ENCODE measurements around the gene CHMP6.

CHMP6 gene

DNA sequence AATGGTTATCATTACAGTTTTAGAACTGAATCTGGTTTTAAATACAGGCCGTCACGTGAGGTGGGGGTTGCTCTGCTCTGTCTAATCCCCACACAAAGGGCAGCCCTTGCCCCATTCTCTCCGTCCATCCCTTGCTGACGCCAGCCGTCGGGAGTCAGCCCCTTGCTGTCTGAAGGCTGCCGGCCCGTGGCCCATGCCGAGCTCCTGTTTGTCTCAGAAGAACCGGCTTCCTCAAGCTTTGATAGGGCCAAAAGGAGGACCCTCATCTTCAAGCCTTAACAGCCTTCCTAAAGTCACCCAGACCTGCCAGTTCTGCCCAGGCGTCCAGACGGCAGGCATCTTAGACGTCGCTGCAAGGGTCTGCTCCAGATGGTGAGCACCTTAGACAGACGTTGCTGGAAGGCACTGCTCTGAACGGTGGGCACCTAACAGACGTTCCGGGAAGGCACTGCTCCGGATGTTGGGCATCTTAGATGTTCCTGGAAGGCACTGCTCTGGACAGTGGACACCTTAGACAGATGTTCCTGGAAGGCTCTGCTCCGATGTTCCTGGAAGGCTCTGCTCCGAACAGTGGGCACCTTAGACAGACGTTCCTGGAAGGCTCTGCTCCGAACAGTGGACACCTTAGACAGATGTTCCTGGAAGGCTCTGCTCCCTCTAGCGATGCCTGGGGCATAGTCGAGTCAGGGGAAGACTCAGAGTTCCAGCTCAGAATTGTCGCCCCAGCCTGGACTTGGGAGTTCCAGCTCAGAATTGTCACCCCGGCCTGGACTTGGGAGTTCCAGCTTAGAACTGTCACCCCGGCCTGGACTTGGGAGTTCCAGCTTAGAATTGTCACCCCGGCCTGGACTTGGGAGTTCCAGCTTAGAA is 35.1 kb upstream of the CHMP6 start:
- DNase-seq = no peak

DNA sequence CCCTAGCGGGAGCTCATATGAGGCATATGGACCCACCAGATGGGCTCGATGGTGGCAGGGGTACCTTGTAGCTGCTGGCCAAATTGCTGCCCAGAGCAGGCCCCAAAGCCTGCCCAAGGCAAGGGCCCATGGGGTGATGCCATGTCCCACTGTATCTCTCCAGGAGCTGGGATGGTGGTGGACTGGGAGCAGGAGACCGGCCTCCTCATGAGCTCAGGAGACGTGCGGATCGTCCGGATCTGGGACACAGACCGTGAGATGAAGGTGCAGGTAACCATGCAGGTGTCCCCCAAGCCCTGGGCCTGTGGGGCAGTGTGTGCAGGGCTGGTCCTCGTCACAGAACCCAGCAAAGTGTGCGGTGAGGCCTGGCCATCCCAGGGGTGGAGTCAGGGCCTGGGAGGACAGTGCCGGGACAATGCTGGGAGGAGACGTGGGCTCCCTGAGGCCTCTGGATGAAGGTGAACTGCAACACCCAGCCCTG is 34.1 kb upstream of the CHMP6 start:
- DNase-seq = no peak

DNA sequence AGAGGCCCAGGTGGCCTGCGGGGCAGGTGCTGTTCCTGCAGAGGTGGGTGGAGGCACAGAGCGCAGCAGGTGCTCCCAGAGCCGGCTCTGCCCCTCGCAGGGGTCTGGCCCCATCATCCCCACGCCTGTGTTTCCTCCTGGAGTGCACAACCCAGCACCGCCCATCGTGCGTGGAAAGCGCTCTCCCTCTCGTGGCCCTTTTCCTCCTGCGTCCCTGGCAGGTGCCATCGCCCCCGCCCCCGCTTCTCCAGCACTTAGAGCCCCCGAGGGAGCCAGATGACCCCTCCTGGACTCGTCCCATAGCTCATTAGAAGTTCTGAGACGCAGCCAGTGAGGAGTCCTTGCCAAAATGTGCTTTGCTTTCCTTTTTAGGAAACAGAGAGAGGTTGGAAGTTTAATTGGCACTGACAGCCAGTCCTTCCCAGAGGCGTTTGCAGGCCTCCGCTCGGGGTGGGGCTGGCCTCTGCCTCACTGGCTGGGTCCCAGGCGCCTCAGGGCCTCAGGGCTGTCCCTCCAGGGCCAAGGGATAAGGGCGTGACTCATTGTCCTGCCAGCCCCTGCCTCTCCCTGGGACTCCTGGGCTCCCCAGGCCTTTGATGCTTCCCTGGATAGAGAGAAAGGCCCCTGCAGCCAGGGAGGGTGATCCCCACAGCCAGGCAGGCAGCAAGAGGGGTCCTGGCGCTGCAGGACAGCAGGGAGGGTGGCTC is 32.2 kb upstream of the CHMP6 start:
- peak; percentile 80 for DNase-seq

DNA sequence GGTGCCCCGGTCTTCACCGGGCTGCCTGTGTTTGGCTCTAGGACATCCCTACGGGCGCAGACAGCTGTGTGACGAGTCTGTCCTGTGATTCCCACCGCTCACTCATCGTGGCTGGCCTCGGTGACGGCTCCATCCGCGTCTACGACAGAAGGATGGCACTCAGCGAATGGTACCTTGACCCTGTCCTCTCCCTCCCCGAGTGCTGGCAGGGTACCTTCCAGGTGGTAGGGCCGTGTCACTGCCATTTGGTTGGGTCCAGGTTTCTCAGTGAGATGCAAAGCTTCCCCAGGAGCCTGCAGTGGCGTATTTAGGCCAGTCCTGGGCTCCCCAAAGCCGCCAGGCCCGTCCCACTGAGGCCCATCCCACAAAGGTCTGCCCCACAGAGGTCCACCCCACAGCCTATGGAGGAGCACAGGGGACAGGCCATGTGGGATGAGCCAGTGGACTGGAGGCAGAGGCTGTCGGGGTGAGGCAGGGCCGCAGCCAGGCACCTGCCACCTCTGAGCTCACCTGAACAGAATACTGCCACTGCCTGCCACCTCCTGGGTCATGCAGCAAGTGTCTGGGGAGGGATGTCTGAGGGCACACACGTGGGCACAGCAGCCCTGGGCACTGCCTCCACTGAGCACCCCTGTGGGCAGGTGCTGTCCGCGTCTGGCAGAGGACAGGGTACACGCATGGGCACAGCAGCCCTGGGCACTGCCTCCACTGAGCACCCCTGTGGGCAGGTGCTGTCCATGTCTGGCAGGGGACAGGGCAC is 31.4 kb upstream of the CHMP6 start:
- no peak for DNase-seq

DNA sequence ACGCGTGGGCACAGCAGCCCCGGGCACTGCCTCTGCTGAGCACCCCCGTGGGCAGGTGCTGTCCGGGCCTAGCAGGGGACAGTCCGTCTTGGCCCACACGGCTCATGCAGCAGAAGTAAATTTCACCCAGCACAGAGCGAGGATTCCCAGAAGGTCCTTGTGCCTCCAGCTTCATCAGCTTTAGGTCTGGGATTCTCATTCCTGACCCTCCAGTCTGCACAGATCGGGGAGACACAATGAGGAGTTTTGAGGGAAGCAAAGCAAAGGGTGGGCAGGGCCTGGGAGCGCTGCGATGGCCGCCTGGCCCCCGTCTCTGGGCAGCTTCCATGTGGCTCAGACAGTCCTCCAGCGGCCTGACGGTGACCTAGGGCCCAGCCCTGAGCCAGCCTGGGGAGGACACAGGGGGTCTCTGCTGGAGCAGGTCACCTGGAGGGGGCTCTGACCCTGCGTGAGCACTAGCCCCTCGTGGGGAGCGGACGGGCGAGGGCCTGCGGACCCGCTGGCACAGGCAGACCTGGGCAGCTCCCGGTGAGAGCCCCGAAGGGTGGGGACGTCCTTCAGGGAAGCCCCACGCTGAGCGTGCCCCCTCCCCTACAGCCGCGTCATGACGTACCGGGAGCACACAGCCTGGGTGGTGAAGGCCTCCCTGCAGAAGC is 30.7 kb upstream of the CHMP6 start:
- no peak for DNase-seq

DNA sequence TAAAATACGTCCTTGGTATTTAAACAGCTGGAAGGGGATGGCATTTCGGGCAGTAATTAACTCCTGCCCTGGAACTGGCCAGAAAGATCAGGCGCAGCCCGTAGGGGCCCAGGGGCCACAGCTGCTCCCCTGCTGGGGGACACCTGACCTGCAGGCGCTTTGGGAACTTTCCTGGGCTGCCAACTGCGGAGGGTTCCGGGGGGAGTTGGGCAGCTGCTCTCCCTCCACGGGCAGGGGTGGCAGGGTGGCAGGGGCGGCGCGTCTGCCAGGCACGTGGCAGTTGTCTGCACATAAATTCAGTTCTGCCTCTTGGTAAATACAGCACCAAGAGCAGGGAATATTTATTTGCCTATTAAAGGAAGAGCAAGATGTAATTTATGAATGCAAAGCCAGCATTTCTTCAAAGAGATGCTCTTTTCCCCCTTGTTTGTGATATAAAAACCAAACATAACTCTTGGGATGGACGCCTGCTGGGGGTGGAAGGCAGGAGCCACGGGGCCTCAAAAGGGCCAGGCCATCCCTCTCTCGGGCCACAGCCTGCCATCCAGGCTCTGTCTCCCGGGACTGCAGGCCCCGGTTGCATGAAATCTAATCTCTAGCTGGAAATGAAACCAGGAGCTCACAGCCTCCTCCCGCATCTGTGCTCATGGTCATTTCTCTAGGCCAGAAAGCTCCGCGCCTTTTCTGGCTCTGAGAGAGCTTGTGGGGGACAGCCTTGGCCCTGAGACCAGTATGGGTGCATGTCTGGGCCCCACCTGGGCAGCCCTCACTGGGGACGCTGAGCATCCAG is 29.9 kb upstream of the CHMP6 start:
- no peak for DNase-seq

DNA sequence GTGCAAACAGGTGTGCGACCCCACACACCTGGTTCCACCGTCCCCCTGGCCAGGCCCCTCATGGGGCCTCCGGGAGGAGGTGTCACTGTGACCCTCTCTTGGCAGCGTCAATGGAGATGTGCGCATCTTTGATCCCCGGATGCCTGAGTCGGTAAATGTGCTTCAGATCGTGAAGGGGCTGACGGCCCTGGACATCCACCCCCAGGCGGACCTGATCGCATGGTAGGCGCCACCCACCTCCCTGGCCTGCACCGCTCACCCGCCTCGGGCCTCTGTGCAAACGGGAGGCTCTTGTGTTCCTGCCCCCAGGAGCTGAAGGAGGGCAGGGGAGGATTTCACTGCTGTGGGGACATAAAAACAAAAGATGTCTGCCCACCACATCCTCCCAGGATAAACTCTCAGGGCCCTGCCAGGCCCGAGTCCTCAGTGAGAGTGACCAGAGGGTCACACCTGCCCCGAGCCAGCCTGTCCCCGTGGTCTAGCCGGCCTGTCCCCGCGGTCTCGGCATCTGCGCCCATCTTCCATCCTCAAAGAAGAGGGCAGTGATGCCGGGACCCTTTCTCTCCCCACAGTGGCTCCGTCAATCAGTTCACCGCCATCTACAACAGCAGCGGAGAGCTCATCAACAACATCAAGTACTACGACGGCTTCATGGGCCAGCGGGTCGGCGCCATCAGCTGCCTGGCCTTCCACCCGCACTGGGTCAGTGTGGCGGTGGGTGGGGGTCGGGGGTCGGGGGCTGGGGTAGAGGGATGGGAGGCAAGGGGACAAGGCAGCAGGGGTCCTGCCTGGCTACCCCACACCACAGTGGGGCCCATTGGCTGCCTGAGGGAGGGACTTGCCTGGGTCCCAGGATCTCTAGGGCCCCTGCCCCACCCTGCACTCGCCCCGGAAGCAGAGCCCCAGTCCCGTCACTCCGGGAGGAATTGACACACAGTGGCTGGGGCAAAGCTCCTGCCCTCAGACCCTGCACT is 29.0 kb upstream of the CHMP6 start:
- DNase-seq = no peak

DNA sequence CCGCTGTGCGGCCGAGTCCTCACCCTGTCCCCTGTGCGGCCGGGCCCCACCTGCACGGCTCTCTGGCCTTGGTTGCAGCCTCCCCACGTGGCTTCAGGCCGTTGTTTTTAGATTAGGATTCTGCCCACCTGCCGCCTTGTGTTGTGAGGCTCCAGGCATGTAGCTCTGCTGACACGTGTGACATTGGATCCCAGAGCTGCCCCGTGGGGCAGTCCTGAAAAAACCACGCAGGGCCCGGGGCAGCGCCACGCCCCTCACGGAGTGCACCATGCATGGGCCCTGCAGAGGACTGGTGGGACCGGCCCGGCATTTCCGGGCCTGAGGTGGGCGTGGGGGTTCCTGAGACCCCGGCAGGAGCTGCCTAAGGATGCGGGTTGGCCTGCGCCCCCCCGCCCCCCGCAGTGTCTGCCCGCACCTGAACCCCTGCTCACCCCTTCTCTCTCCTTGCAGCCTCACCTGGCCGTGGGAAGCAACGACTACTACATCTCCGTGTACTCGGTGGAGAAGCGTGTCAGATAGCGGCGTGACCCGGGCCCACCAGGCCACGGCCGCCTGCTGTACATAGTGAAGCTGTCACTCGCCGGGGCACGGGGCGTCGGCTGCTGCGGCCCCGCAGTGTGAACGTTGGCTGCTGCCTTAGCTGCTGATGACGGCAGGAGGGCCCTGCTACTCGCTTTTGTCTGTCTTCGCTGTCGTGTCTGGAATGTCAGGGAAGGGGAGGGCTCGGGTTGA is 27.7 kb upstream of the CHMP6 start:
- no peak for DNase-seq

DNA sequence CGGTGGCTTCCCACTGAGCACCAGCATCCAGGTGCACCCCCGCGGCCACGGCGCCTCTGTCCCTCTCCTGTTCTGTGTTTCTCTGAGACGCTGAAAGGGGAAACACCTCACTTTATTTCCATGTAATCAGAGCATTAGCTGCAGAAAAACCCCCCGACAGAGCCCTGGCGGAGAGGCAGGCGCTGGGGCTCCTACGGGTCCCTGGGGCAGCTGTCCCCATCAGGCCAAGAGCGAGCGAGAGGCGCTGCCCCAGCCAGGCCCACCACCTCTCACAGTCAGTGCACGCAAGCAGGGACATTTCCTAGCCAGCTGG is 27.1 kb upstream of the CHMP6 start:
- DNase-seq = no peak

DNA sequence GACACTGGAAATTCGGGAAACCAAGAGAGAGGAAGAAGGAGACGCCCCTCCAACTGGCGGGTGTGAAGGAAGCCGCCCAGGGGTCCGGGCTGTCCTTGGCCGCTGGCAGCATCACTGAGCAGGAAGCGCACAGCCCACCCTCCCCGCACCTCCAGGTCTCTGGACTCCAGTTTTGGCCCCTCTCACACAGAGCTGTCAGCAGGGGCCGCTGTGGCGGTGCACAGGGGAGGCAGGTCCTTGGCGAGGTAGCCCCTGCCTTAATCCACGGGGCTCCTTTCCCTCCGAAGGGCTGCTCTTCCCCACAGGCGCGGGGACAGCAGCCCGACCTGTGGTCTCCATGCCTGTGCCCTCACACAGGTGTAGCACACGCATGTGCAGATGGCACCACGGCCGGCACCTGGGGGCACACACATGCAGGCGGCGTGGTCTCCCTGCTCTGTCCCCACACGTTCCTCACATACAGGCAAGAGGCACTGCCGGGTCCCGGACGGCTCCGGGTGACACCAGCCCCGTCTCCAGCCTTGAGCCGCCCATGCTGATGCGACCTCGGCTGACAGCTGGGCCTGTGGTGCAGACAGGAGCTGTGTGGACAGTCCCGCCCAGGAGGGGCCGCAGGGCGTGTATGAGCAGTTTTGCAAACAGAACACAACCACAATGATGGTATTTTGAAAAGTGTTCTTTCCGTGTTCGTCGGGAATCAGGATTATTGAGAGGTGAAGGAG is 26.6 kb upstream of the CHMP6 start:
- DNase-seq = no peak

DNA sequence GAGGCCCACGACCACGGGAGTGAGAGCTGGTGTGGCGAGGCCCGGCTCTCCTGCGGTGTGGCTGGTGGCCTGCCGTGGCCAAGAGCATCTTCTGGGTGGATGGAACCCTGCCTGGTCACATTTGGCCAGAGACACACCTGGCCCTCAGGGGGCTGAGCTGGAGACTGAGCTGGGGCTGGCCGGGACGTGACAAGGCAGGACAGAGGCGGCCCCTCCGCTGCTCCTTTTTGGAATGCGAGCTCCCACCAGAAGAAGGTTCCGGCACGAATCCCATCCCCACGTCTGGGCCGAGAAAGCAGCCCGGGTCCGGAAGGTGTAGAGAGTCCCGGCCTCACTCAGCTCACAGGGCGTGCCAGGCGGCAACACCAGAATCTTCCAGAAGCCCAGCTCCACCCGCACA is 26.0 kb upstream of the CHMP6 start:
- DNase-seq = no peak

DNA sequence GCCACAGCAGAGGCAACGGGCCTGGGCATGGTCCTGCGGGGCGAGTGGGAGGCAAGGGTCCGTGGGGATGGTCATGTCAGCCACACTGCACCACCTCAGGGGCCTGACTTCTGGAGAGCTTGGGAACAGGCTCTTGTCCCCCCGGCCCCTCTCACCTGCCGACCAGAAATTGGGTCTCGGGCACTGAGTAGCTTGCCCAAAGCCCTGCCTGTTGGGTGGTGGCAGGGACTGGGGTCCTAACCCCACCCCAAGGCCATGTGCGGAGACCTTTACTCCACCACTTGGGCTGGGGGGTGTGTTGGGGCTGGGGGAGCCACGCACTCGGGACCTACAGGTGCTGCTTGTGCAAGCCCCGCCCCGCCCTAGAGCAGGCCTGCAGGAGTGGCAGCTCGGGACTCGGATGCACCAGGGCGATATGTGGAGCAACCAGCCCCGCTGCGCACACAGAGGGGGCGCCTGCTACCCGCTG is 24.2 kb upstream of the CHMP6 start:
- DNase-seq = no peak

DNA sequence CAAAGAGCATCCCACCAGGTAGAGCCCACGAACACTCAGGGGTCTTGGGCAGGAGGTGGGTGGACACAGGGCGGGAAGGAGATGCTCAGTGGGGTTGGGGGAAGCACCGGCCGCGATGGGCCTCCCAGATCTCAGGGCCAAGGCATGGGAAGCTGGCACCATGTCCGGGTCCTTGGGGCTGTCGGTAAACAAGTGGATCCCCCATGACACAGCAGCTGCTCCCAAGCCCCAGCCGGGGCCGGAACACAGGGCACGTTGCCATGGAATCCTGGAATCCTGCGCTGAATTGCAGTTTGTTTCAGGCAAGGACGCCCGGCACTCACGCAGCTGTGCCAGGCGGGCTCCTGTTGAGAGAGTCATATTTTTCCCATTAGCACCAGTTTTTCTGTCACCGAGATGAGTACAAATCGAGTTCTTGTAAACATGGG is 23.0 kb upstream of the CHMP6 start:
- no peak for DNase-seq

DNA sequence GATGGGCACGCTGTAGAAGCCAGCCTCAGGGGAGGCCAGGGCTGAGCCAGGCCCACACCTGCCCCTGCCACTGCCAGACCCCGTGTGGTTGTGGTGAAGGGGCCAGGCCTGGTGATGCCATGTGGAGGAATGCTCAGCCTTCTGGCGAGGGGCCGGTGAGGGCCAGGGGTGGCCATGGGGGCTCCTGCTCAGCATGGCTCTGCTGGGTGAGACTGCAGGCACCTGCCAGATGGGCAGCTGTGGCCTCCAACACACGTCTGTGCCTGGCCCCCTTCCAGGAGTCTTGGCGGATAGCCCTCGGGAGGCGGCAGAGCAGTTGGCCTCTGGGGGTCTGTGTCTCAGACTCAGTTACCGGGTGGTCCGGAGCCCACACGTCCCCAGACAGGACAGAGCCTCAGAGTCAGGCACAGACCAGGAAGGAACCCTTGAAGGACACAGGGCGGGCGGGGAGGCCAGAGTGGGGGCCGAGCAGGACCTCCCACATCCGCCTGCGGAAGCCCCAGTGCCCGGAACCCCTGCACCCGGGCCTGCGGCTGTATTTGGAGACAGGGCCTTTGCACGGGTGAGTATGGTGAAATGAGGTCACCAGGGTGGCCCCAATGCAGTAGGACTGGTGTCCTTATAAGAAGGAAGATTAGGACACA is 22.5 kb upstream of the CHMP6 start:
- DNase-seq = no peak

DNA sequence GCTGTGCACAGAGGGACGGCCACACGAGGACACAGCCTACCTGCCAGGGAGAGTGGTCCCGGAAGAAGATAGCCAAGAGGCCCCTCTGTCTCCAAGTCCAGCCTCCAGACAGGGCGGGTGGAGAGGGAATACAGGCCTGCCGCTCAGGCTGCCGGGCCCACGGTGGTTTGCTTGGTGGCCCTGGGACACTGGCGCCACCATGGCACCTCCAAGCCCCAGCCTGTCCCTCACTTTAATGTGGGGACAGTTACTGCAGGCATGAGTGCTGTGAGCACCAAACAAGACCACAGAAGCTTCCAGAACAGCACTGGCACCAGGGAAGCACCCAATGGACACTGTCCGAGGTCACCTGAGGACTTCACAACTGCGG is 22.0 kb upstream of the CHMP6 start:
- DNase-seq = no peak

DNA sequence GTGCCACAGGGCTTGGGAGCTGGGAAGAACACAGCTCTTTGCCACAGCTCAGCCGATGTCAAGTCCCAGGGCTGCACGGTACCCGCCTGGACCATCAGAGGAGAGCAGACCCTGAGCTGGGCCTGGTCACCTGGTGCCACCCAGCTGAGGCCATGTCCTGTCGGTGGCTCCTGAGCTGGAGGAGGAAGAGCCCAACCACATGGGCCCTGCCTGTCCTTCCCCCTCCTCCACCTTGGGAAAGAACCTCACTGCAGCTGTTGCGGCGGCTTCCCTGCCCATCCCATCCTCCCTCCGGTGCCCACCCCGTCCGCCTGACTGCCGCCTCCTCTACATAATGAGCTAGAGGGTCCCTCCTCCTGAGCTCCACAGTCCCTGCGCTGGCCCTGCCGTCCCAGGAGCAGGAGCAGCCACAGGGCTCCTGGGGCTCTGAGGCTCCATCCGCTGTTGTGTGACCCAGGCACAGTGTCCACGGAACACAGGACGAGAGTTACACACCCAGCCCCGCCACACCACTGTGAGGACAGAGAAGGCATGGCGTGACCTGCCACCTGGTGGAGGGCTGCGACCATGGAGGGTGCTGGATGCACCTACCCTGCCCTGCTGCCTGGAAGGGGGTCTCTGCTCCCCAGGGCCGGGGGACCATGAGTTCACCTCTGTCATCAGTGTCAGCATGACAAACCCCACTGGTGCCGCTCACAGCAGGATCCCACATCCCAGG is 21.4 kb upstream of the CHMP6 start:
- DNase-seq = no peak

DNA sequence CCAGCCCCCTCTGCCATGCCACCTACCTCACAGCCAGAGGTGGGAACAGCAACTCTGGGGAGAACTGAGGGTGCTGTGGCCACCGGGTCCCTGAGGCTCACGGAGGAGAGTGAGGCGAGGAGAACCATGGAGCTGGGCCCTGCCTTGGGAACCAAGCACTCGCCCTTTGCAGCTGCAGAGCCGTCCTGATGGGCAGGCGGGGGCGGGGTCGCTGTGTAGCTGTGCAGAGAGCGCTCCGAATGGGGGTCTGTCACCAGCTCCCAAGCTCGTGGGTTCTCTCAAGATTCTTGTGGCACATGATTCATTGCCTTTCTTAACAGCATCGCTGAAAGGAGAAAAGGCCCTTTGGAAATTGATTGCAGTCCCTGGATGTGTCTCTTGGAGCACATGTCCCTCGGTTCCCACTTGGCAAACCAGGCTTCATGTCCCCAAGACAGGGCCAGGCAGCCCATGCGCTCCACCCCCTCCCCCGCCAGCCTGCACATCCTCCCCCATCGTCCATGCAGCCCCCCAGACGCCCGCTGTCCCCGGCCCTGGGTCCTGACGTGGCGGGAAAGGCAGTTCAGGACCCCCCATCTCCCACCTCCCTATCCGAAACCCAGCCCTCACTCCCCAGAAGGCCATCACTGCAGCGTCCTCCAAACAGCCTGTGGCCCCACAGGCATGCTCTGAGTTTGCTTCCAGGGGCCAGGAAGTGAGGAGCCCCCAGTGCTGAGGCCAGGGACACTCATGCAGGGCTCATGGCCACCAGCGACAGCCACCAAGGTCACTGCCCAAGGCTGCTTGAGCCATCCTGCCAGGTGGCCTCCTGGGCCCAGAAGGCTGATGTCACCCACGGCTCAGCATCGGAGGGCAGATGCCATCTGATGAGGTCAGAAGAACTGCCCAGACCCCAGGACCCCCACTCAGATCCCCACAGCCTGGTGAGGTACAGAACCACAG is 20.6 kb upstream of the CHMP6 start:
- no peak for DNase-seq
